Measurements from ENCODE around the gene GJA9. TPM values are rescaled to one million over a fixed set of nuclear protein-coding genes. Genes with fewer than 3 reads are reported as not detected.

Gene GJA9
- total RNA-seq = not detected

DNA sequence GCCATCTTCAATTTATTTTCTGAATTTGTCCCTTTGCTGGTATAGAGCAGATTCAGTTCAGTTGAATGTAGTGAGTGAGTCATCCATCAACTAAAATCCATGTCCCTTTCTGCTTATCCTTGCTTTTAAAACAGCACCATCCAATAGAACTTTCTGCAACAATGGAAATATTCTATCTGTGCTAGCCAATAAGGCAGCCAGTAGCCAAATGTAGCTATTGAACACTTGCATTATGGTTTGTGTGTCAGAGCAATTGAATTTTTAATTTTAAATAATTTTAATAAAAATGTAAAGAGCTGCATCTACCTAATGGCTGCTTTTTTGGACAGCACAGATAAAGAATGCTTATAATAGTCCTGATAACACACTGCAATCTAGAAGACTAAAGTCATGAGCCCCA is at the start of gene GJA9:
Gene GJA9 (minus strand): TSS at position 101 of the 400 bp plus-strand sequence. CDS start 5,489 bp downstream, outside the sequence.
- Histone ChIP-seq H3K4me3 (no peak within 1 kb of the TSS), H3K27me3 (replicated peaks; ENCODE audit: insufficient read depth) (no peaks in the 10 kb centered on the region), H3K27ac (no peak within 1 kb of the TSS), H3K36me3 (no peaks in the 10 kb centered on the region), H3K9me3 (no peaks in the 10 kb centered on the region), H3K4me1 (ENCODE audit: control insufficient read depth in 1 of 2, low read depth in 2 of 2) (no peaks in the 10 kb centered on the region)
- no peak for ATAC-seq (ENCODE audit: insufficient number of reproducible peaks, low FRiP score, low read depth)
- TF ChIP-seq, protein P1, sequence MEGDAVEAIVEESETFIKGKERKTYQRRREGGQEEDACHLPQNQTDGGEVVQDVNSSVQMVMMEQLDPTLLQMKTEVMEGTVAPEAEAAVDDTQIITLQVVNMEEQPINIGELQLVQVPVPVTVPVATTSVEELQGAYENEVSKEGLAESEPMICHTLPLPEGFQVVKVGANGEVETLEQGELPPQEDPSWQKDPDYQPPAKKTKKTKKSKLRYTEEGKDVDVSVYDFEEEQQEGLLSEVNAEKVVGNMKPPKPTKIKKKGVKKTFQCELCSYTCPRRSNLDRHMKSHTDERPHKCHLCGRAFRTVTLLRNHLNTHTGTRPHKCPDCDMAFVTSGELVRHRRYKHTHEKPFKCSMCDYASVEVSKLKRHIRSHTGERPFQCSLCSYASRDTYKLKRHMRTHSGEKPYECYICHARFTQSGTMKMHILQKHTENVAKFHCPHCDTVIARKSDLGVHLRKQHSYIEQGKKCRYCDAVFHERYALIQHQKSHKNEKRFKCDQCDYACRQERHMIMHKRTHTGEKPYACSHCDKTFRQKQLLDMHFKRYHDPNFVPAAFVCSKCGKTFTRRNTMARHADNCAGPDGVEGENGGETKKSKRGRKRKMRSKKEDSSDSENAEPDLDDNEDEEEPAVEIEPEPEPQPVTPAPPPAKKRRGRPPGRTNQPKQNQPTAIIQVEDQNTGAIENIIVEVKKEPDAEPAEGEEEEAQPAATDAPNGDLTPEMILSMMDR (IDR thresholded peaks at IDR 0.05) = no peak
- DNase-seq (ENCODE audit: low spot score) = no peak

DNA sequence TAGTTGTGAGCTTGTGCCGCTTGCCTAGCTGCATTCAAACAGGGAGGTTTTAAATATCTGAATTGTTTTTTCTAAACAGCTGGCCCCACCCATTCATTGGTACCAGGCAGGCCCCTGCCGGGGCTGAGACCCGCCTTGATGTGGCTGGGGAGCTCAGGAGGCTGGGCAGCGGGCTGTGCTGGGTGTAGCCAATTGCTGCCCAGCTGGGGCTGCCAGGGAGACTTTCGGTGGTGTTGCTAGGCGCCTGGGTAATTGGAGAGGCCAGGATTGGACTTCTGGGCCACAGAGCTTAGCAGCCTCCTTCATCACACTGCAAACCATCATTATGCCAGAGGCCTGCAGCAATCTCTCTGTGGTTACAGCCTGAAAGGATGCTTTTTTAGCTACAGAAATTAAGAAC is 48.1 kb upstream of the GJA9 start:
- Histone ChIP-seq H3K27ac (no peak overlapping the region), H3K9me3 (no peaks in the 10 kb centered on the region), H3K4me3 (no peak overlapping the region), H3K36me3 (no peaks in the 10 kb centered on the region), H3K4me1 (ENCODE audit: control insufficient read depth in 1 of 2, low read depth in 2 of 2) (no peaks in the 10 kb centered on the region), H3K27me3 (replicated peaks; ENCODE audit: insufficient read depth) (no peaks in the 10 kb centered on the region)
- DNase-seq (ENCODE audit: low spot score) = no peak
- TF ChIP-seq, protein P1 (IDR thresholded peaks at IDR 0.05) = no peak
- ATAC-seq (ENCODE audit: insufficient number of reproducible peaks, low FRiP score, low read depth) = no peak

DNA sequence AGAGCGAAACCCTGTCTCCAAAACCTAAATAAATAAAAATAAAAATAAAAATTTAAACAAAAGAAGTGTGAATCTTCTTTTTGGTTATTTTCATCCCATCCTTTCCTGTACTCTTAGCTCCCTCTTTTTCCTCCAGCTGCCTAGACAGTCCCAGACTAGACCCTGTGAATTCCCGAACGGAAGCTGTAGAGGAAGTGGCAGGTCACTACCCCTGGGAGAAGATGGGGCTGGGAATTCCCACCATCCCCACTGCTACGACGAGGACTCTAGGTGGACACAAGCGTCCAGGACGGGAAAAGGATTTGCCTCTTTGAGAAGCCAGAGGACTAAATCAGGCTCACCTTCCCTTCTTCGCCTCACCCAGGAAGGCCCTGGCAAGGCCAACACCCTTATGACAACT is 47.7 kb upstream of the GJA9 start:
- Histone ChIP-seq H3K27ac (no peak overlapping the region), H3K27me3 (replicated peaks; ENCODE audit: insufficient read depth) (no peaks in the 10 kb centered on the region), H3K4me3 (no peak overlapping the region), H3K4me1 (ENCODE audit: control insufficient read depth in 1 of 2, low read depth in 2 of 2) (no peaks in the 10 kb centered on the region), H3K9me3 (no peaks in the 10 kb centered on the region), H3K36me3 (no peaks in the 10 kb centered on the region)
- TF ChIP-seq, protein P1 (IDR thresholded peaks at IDR 0.05) = no peak
- ATAC-seq (ENCODE audit: insufficient number of reproducible peaks, low FRiP score, low read depth) (no peak), DNase-seq (ENCODE audit: low spot score) (no peak)

DNA sequence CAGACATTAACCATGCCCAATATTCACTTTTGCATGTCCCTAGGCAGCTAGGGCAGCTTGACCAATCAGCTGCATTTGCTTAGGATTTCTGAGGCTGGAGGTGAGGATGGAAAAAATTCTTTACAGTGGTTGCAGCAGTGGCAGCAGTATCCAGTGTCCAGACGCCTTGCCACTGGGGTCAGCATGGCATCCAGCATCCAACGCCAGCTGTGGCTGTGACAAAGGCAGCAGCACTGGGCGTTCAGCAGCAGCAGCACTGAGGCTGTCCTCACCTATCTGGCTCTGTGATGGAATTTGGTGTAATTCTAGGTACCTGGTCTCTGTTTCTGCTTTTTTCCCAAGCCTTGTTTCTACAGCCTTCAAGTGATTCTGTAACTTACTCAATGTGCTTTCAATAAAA is 44.7 kb upstream of the GJA9 start:
- TF ChIP-seq, protein P1 (IDR thresholded peaks at IDR 0.05) = no peak
- Histone ChIP-seq H3K4me1 (ENCODE audit: control insufficient read depth in 1 of 2, low read depth in 2 of 2) (no peaks in the 10 kb centered on the region), H3K27me3 (replicated peaks; ENCODE audit: insufficient read depth) (no peaks in the 10 kb centered on the region), H3K9me3 (no peaks in the 10 kb centered on the region), H3K36me3 (no peaks in the 10 kb centered on the region), H3K4me3 (no peak overlapping the region), H3K27ac (no peak overlapping the region)
- DNase-seq (ENCODE audit: low spot score) (no peak), ATAC-seq (ENCODE audit: insufficient number of reproducible peaks, low FRiP score, low read depth) (no peak)

DNA sequence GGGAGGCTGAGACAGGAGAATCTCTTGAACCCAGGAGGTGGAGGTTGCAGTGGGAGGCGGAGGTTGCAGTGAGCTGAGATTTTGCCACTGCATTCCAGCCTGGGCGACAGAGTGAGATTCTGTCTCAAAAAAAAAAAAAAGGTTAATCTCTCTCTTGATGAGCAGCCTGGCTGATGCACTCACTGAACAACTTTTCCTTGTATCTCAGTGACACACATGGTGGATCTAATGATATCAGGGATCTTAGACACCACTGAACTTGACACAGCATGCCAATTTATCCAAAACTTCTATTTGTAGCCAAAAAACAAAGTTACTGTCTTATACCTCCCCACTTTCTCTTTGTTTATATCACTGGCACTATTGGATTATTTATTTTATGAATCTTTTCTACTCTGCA is 44.0 kb upstream of the GJA9 start:
- Histone ChIP-seq H3K36me3 (no peaks in the 10 kb centered on the region), H3K9me3 (no peaks in the 10 kb centered on the region), H3K4me1 (ENCODE audit: control insufficient read depth in 1 of 2, low read depth in 2 of 2) (no peaks in the 10 kb centered on the region), H3K27me3 (replicated peaks; ENCODE audit: insufficient read depth) (no peaks in the 10 kb centered on the region), H3K27ac (no peak overlapping the region), H3K4me3 (no peak overlapping the region)
- no peak for DNase-seq (ENCODE audit: low spot score)
- ATAC-seq (ENCODE audit: insufficient number of reproducible peaks, low FRiP score, low read depth) = no peak
- TF ChIP-seq, protein P1 (IDR thresholded peaks at IDR 0.05) = no peak

All from thoracic aorta (tissue), 2 donors.